Measurements from ENCODE around the gene CD38. TPM values are rescaled to one million over a fixed set of nuclear protein-coding genes. Genes with fewer than 3 reads are reported as not detected.
"Not testable (repeated sequence)": the region's sequence is repeated elsewhere in the genome, so short reads cannot be mapped to it uniquely, and the experiment has no call there.

Gene CD38
- total RNA-seq, 1 experiment from 2014 or later = not detected

DNA sequence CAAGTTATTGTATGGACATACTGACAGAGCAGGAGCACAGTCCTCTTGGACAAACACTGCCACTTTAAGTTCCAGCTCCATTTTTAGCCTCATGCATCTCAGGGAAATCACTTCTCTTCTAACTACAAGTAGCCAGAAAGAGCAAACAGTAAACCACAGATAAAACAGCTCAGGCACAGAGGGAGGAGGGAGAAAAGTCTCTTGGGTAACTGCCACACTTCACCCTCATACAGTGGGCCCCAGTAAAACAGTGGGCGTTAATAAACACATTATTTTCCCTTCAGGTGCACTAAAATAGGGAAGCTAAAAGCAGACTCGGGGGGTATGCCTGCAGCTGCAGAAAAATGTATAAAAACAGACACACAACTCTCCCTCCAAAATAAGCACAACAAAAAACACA is 21.6 kb downstream of the CD38 start:
- Histone ChIP-seq H3K27ac (ENCODE audit: low read depth, low read length) (no peak overlapping the region), H3K9ac (ENCODE audit: low read length) (no peak overlapping the region), H4K20me1 (ENCODE audit: insufficient read depth) (no peaks in the 10 kb centered on the region), H3K4me3 (replicated peaks in 1 of 2; ENCODE audit: low read depth in 1 of 2, low read length in 2 of 2) (no peak overlapping the region), H3K4me1 (ENCODE audit: control insufficient read depth in 1 of 2, insufficient read depth in 2 of 2, low read length in 2 of 2) (no peaks in the 10 kb centered on the region), H3K27me3 (ENCODE audit: insufficient read depth, low read length) (no peaks in the 10 kb centered on the region), H3K36me3 (ENCODE audit: control insufficient read depth in 1 of 2, insufficient read depth in 2 of 2, low read length in 2 of 2) (no peaks in the 10 kb centered on the region), H3K4me2 (ENCODE audit: low read length) (no peak overlapping the region), H3K9me2 (ENCODE audit: insufficient read depth) (no peaks in the 10 kb centered on the region), H3K9me3 (ENCODE audit: control insufficient read depth in 1 of 2, insufficient read depth in 1 of 2, low read depth in 1 of 2, low read length in 2 of 2) (no peaks in the 10 kb centered on the region), H3K79me2 (ENCODE audit: insufficient read depth, low read length) (no peaks in the 10 kb centered on the region), H2AFZ (ENCODE audit: low read depth, low read length, poor library complexity, severe bottlenecking) (no peak overlapping the region)
- TF ChIP-seq JUND (IDR thresholded peaks at IDR 0.05) = no peak
- TF ChIP-seq, protein P1, sequence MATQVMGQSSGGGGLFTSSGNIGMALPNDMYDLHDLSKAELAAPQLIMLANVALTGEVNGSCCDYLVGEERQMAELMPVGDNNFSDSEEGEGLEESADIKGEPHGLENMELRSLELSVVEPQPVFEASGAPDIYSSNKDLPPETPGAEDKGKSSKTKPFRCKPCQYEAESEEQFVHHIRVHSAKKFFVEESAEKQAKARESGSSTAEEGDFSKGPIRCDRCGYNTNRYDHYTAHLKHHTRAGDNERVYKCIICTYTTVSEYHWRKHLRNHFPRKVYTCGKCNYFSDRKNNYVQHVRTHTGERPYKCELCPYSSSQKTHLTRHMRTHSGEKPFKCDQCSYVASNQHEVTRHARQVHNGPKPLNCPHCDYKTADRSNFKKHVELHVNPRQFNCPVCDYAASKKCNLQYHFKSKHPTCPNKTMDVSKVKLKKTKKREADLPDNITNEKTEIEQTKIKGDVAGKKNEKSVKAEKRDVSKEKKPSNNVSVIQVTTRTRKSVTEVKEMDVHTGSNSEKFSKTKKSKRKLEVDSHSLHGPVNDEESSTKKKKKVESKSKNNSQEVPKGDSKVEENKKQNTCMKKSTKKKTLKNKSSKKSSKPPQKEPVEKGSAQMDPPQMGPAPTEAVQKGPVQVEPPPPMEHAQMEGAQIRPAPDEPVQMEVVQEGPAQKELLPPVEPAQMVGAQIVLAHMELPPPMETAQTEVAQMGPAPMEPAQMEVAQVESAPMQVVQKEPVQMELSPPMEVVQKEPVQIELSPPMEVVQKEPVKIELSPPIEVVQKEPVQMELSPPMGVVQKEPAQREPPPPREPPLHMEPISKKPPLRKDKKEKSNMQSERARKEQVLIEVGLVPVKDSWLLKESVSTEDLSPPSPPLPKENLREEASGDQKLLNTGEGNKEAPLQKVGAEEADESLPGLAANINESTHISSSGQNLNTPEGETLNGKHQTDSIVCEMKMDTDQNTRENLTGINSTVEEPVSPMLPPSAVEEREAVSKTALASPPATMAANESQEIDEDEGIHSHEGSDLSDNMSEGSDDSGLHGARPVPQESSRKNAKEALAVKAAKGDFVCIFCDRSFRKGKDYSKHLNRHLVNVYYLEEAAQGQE (IDR thresholded peaks at IDR 0.05; ENCODE audit: low read depth) = no peak
- no peak for TF ChIP-seq EZH2phosphoT487 (IDR thresholded peaks at IDR 0.05; ENCODE audit: borderline replicate concordance)
- no peak for TF ChIP-seq CTCF (IDR thresholded peaks at IDR 0.05 in 2 of 3, conservative IDR thresholded peaks at IDR 0.05 in 1 of 3; ENCODE audit: borderline replicate concordance in 1 of 3, insufficient read depth in 1 of 3, low read depth in 2 of 3, low read length in 2 of 3)
- no peak for TF ChIP-seq ZNF274 (IDR thresholded peaks at IDR 0.05; ENCODE audit: low read depth, low read length)
- TF ChIP-seq EGR1 (IDR thresholded peaks at IDR 0.05; ENCODE audit: low read depth) = no peak
- TF ChIP-seq EZH2 (IDR thresholded peaks at IDR 0.05) = no peak
- no peak for TF ChIP-seq SIN3A (IDR thresholded peaks at IDR 0.05; ENCODE audit: low read depth)
- no peak for TF ChIP-seq FOSL1 (IDR thresholded peaks at IDR 0.05; ENCODE audit: low read depth)
- ChIA-PET CTCF (no interaction called here), POLR2A (no interaction called here), RAD21 (ENCODE audit: low non-redundant PET in 1 of 2, low total read pairs in 2 of 2, uncharacterized antibody in 2 of 2, unreplicated experiment in 2 of 2) (no interaction called here)
- DNase-seq (ENCODE audit: low read depth, low spot score) (no peak), ATAC-seq (no peak)
- intact Hi-C loops (cut with micrococcal nuclease) = no loop called here
- no TSS peak for BruUV-seq (replicated peaks)

DNA sequence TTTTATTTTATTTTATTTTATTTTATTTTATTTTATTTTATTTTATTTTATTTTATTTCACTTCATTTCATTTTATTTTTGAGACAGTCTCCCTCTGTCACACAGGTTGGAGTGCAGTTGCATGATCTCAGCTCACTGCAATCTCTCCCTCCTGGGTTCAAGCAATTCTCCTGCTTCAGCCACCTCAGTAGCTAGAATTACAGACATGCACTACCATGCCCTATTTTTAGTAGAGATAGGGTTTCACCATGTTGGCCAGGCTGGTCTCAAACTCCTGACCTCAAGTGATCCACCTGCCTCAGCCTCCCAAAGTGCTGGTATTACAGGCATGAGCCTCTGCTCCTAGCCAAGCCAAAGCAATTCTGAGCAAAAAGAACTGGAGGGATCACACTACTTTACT is 24.4 kb downstream of the CD38 start:
- H3K4me1 ChIP-seq (ENCODE audit: control insufficient read depth in 1 of 2, insufficient read depth in 2 of 2, low read length in 2 of 2); H3K9ac ChIP-seq (ENCODE audit: low read length); RAD21 ChIA-PET (ENCODE audit: low non-redundant PET in 1 of 2, low total read pairs in 2 of 2, uncharacterized antibody in 2 of 2, unreplicated experiment in 2 of 2); DNase-seq (ENCODE audit: low read depth, low spot score); POLR2A ChIA-PET; ATAC-seq; intact Hi-C loops (cut with micrococcal nuclease); H3K27ac ChIP-seq (ENCODE audit: low read depth, low read length); H3K4me3 ChIP-seq (replicated peaks in 1 of 2; ENCODE audit: low read depth in 1 of 2, low read length in 2 of 2); H3K27me3 ChIP-seq (ENCODE audit: insufficient read depth, low read length); H3K79me2 ChIP-seq (ENCODE audit: insufficient read depth, low read length); H3K36me3 ChIP-seq (ENCODE audit: control insufficient read depth in 1 of 2, insufficient read depth in 2 of 2, low read length in 2 of 2); H3K4me2 ChIP-seq (ENCODE audit: low read length); H2AFZ ChIP-seq (ENCODE audit: low read depth, low read length, poor library complexity, severe bottlenecking); H4K20me1 ChIP-seq (ENCODE audit: insufficient read depth); H3K9me2 ChIP-seq (ENCODE audit: insufficient read depth); BruUV-seq (replicated peaks); H3K9me3 ChIP-seq (ENCODE audit: control insufficient read depth in 1 of 2, insufficient read depth in 1 of 2, low read depth in 1 of 2, low read length in 2 of 2): not testable (repeated sequence)
- CTCF ChIA-PET = interaction anchor here (1.6 kb wide), 1 partner anchor 154 kb away, joined by 5 read pairs; no protein-coding TSS in a partner anchor

All from HCT116 (cell line).